Measurements from ENCODE around the gene TMEM14A. TPM values are rescaled to one million over a fixed set of nuclear protein-coding genes. Genes with fewer than 3 reads are reported as not detected.
A peak's percentile ranks its signal among the peaks of the same experiment; 100 is the strongest.

The TMEM14A gene
- total and polyA plus RNA-seq, 9 donors = 14.0 to 23.8 (median 18.2) TPM

GRCh38 chr6:52640170-52640569 lies 30.7 kb upstream of the TMEM14A start:
- WGBS (ENCODE audit: insufficient coverage) = 21% methylated on average over 11 of the region's 11 CpGs
- H3K9me3 ChIP-seq (replicated peaks; ENCODE audit: control insufficient read depth, low read depth, low read length) = no peaks in the 10 kb centered on the region
- no peaks in the 10 kb centered on the region for H3K36me3 ChIP-seq (ENCODE audit: control insufficient read depth, insufficient read depth, low read length)
- H3K4me1 ChIP-seq (ENCODE audit: control insufficient read depth, insufficient read depth, low read length) = peaks cover 4% of the 10 kb centered on the region
- no peaks in the 10 kb centered on the region for H3K27me3 ChIP-seq (ENCODE audit: control insufficient read depth, insufficient read depth, low read length)
- H3K4me3 ChIP-seq (ENCODE audit: low read length) = no peak overlapping the region
- no peak overlapping the region for H3K27ac ChIP-seq (ENCODE audit: low read length)
- peak; percentile 45 for DNase-seq

- Histone ChIP-seq H3K27ac (ENCODE audit: low read length) (no peak overlapping the region), H3K36me3 (ENCODE audit: control insufficient read depth, insufficient read depth, low read length) (no peaks in the 10 kb centered on the region), H3K4me1 (ENCODE audit: control insufficient read depth, insufficient read depth, low read length) (peaks cover 4% of the 10 kb centered on the region), H3K4me3 (ENCODE audit: low read length) (no peak overlapping the region), H3K9me3 (replicated peaks; ENCODE audit: control insufficient read depth, low read depth, low read length) (no peaks in the 10 kb centered on the region), H3K27me3 (ENCODE audit: control insufficient read depth, insufficient read depth, low read length) (no peaks in the 10 kb centered on the region)
- no peak for DNase-seq
- 23% methylated on average over 4 of the region's 5 CpGs for WGBS (ENCODE audit: insufficient coverage)
These were observed 30.0 kb upstream of the TMEM14A start for GRCh38 chr6:52640916-52641315.

- no peaks in the 10 kb centered on the region for H3K9me3 ChIP-seq (replicated peaks; ENCODE audit: control insufficient read depth, low read depth, low read length)
- H3K4me3 ChIP-seq (ENCODE audit: low read length) = no peak overlapping the region
- DNase-seq = no peak
- H3K27ac ChIP-seq (ENCODE audit: low read length) = no peak overlapping the region
- peaks cover 4% of the 10 kb centered on the region for H3K4me1 ChIP-seq (ENCODE audit: control insufficient read depth, insufficient read depth, low read length)
- no peaks in the 10 kb centered on the region for H3K27me3 ChIP-seq (ENCODE audit: control insufficient read depth, insufficient read depth, low read length)
- no peaks in the 10 kb centered on the region for H3K36me3 ChIP-seq (ENCODE audit: control insufficient read depth, insufficient read depth, low read length)
These were observed 29.5 kb upstream of the TMEM14A start for GRCh38 chr6:52641388-52641787.

DNA sequence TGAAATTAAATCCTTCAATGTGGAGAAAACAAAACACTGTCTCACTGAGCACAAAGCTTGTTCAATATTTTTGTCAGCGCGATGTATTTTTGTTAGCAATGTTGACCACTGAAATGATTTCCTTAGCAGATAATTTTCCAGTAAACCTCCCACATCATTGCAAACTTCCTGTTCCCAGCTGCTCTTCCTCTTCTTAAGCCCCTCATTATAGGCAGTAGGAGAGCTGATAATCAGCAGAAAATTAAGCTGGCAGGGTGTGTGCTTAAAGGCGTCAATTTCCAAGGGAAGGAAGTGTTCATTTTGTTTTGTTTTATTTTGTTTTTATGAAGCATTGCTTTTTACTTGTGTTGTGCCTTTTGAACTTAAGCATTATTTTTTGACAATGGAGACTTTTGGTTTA lies 29.1 kb upstream of the TMEM14A start:
- no peak overlapping the region for H3K4me3 ChIP-seq (ENCODE audit: low read length)
- no peaks in the 10 kb centered on the region for H3K27me3 ChIP-seq (ENCODE audit: control insufficient read depth, insufficient read depth, low read length)
- H3K36me3 ChIP-seq (ENCODE audit: control insufficient read depth, insufficient read depth, low read length) = no peaks in the 10 kb centered on the region
- peaks cover 4% of the 10 kb centered on the region for H3K4me1 ChIP-seq (ENCODE audit: control insufficient read depth, insufficient read depth, low read length)
- no peak overlapping the region for H3K27ac ChIP-seq (ENCODE audit: low read length)
- DNase-seq = peak; percentile 77
- H3K9me3 ChIP-seq (replicated peaks; ENCODE audit: control insufficient read depth, low read depth, low read length) = no peaks in the 10 kb centered on the region
- WGBS (ENCODE audit: insufficient coverage) = no CpG with 5 or more reads among the region's 3 CpGs

DNA sequence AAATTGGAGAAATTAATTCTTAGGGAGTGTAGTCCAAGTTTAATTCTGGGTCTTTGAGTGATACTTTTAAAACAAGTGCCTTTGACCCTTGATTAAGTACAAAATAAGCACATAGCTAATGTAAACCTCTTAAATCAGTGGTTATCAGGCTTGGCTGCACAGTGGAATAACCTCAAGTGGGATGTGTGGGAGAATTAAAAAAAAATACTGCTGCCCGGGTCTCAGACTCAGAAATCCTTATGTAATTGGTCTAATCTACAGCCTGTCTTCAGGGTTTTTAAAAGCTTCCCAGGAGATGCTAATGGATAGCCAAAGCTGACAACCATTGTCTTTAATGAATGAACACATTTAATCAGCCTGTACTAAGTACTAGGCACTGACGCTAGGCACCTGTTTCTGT lies 28.5 kb upstream of the TMEM14A start:
- no CpG with 5 or more reads among the region's 2 CpGs for WGBS (ENCODE audit: insufficient coverage)
- peaks cover 4% of the 10 kb centered on the region for H3K4me1 ChIP-seq (ENCODE audit: control insufficient read depth, insufficient read depth, low read length)
- no peak overlapping the region for H3K27ac ChIP-seq (ENCODE audit: low read length)
- H3K9me3 ChIP-seq (replicated peaks; ENCODE audit: control insufficient read depth, low read depth, low read length) = no peaks in the 10 kb centered on the region
- DNase-seq = no peak
- H3K27me3 ChIP-seq (ENCODE audit: control insufficient read depth, insufficient read depth, low read length) = no peaks in the 10 kb centered on the region
- no peaks in the 10 kb centered on the region for H3K36me3 ChIP-seq (ENCODE audit: control insufficient read depth, insufficient read depth, low read length)
- no peak overlapping the region for H3K4me3 ChIP-seq (ENCODE audit: low read length)

DNA sequence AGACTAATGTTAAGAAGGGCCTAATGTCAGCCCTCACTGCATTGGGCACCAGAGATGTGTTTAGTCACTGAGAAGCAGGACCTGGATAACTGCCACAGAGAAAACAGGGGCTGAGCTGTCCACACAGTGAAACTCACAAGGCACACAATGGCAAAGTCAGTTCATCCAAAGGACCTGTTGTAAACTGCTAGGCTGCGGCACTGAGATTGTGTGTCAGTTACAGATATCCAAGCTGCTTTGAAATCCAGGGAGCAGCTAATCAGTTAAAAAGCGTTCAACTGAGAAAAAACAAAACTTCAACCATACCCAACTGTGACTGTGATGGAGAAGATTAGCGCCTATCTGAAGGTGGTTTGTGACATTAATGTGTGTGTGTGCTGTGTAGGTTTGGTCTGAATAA lies 27.8 kb upstream of the TMEM14A start:
- WGBS (ENCODE audit: insufficient coverage) = no CpG with 5 or more reads among the region's 3 CpGs
- H3K27me3 ChIP-seq (ENCODE audit: control insufficient read depth, insufficient read depth, low read length) = no peaks in the 10 kb centered on the region
- DNase-seq = no peak
- H3K36me3 ChIP-seq (ENCODE audit: control insufficient read depth, insufficient read depth, low read length) = no peaks in the 10 kb centered on the region
- H3K4me1 ChIP-seq (ENCODE audit: control insufficient read depth, insufficient read depth, low read length) = peaks cover 4% of the 10 kb centered on the region
- H3K9me3 ChIP-seq (replicated peaks; ENCODE audit: control insufficient read depth, low read depth, low read length) = no peaks in the 10 kb centered on the region
- H3K4me3 ChIP-seq (ENCODE audit: low read length) = no peak overlapping the region
- no peak overlapping the region for H3K27ac ChIP-seq (ENCODE audit: low read length)

DNA sequence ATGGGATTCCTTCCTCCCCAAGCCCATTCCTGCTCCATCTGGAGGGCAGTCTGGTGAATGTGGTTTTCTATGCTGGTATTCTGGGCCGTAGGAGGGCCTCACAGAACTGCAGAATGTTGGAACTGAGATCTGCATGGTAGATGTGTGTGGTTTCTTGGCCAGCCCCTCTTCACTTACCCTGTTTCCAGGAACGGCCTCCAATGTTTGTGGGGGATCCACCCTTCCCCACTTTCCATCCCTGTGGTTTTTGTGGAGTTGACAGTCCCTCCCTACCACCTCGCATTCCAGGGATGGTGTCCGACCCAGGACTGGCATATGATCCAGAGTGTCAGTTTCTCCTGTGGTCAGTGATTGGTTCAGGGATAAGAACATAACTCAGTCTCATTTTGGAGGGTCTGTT lies 26.7 kb upstream of the TMEM14A start:
- Histone ChIP-seq H3K36me3 (ENCODE audit: control insufficient read depth, insufficient read depth, low read length) (no peaks in the 10 kb centered on the region), H3K27ac (ENCODE audit: low read length) (no peak overlapping the region), H3K27me3 (ENCODE audit: control insufficient read depth, insufficient read depth, low read length) (no peaks in the 10 kb centered on the region), H3K4me3 (ENCODE audit: low read length) (no peak overlapping the region), H3K9me3 (replicated peaks; ENCODE audit: control insufficient read depth, low read depth, low read length) (no peaks in the 10 kb centered on the region), H3K4me1 (ENCODE audit: control insufficient read depth, insufficient read depth, low read length) (peaks cover 4% of the 10 kb centered on the region)
- DNase-seq = no peak
- 86% methylated on average over 1 of the region's 4 CpGs for WGBS (ENCODE audit: insufficient coverage)

- no peak for DNase-seq
- Histone ChIP-seq H3K9me3 (replicated peaks; ENCODE audit: control insufficient read depth, low read depth, low read length) (no peaks in the 10 kb centered on the region), H3K4me1 (ENCODE audit: control insufficient read depth, insufficient read depth, low read length) (no peaks in the 10 kb centered on the region), H3K27ac (ENCODE audit: low read length) (no peak overlapping the region), H3K4me3 (ENCODE audit: low read length) (no peak overlapping the region), H3K36me3 (ENCODE audit: control insufficient read depth, insufficient read depth, low read length) (no peaks in the 10 kb centered on the region), H3K27me3 (ENCODE audit: control insufficient read depth, insufficient read depth, low read length) (no peaks in the 10 kb centered on the region)
- no CpG with 5 or more reads among the region's 4 CpGs for WGBS (ENCODE audit: insufficient coverage)
These were observed 24.9 kb upstream of the TMEM14A start for GRCh38 chr6:52645976-52646375.

- no peaks in the 10 kb centered on the region for H3K27me3 ChIP-seq (ENCODE audit: control insufficient read depth, insufficient read depth, low read length)
- no peak overlapping the region for H3K27ac ChIP-seq (ENCODE audit: low read length)
- 88% methylated on average over 2 of the region's 3 CpGs for WGBS (ENCODE audit: insufficient coverage)
- DNase-seq = no peak
- H3K4me3 ChIP-seq (ENCODE audit: low read length) = no peak overlapping the region
- H3K9me3 ChIP-seq (replicated peaks; ENCODE audit: control insufficient read depth, low read depth, low read length) = no peaks in the 10 kb centered on the region
- H3K4me1 ChIP-seq (ENCODE audit: control insufficient read depth, insufficient read depth, low read length) = no peaks in the 10 kb centered on the region
- H3K36me3 ChIP-seq (ENCODE audit: control insufficient read depth, insufficient read depth, low read length) = no peaks in the 10 kb centered on the region
These were observed 23.7 kb upstream of the TMEM14A start for GRCh38 chr6:52647199-52647598.

- no peaks in the 10 kb centered on the region for H3K27me3 ChIP-seq (ENCODE audit: control insufficient read depth, insufficient read depth, low read length)
- no peaks in the 10 kb centered on the region for H3K36me3 ChIP-seq (ENCODE audit: control insufficient read depth, insufficient read depth, low read length)
- H3K9me3 ChIP-seq (replicated peaks; ENCODE audit: control insufficient read depth, low read depth, low read length) = no peaks in the 10 kb centered on the region
- WGBS (ENCODE audit: insufficient coverage) = 17% methylated on average over 1 of the region's 2 CpGs
- no peaks in the 10 kb centered on the region for H3K4me1 ChIP-seq (ENCODE audit: control insufficient read depth, insufficient read depth, low read length)
- DNase-seq = peak; percentile 81
- no peak overlapping the region for H3K4me3 ChIP-seq (ENCODE audit: low read length)
- H3K27ac ChIP-seq (ENCODE audit: low read length) = no peak overlapping the region
These were observed 21.3 kb upstream of the TMEM14A start for GRCh38 chr6:52649536-52650160.

DNA sequence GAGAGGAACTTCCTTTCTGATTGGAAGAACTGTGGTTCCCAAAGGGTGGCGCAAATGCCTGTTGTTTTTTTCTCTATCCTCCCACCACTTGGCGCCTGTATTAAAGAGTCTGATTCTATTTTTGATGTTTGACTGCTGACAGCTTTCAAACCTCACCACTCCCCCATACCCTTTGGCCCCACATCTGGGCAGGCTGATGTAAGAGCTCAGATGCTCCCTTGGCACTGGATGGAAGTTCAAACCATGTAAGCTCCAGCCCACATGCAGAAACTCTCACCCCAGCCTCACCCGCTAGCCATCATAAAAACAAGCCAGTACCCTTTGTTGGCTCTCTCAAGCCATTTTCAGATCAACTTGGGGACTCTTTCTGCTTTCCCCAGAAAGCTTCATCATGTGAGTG lies 20.0 kb upstream of the TMEM14A start:
- H3K36me3 ChIP-seq (ENCODE audit: control insufficient read depth, insufficient read depth, low read length) = no peaks in the 10 kb centered on the region
- H3K4me1 ChIP-seq (ENCODE audit: control insufficient read depth, insufficient read depth, low read length) = no peaks in the 10 kb centered on the region
- no CpG with 5 or more reads among the region's 3 CpGs for WGBS (ENCODE audit: insufficient coverage)
- H3K9me3 ChIP-seq (replicated peaks; ENCODE audit: control insufficient read depth, low read depth, low read length) = no peaks in the 10 kb centered on the region
- H3K27ac ChIP-seq (ENCODE audit: low read length) = no peak overlapping the region
- no peak overlapping the region for H3K4me3 ChIP-seq (ENCODE audit: low read length)
- no peaks in the 10 kb centered on the region for H3K27me3 ChIP-seq (ENCODE audit: control insufficient read depth, insufficient read depth, low read length)
- DNase-seq = no peak
